K562 (cell line): ENCODE measurements around the gene SIGMAR1. TPM values are rescaled to one million over a fixed set of nuclear protein-coding genes. Genes with fewer than 3 reads are reported as not detected.

Experiments used
- ATAC-seq: fragments of 200-7000 bp; cut with Tn5 transposase; 3 replicates; pipeline ENCODE4 v1.9.1; 2020; ENCODE audit warnings: moderate library complexity
- BruUV-seq: library from RNA; stranded (reverse); fragments of 400-500 nt; replicated peaks from 2 replicates; lab custom pipeline; 2021; lab: Mats Ljungman, UMichigan
- CTCF ChIA-PET: fragments of 300-600 bp; formaldehyde crosslinking; extraction: SDS; loops from one replicate; lab custom pipeline; 2021; ENCODE audit warnings: low intra/inter-chr PET ratio; lab: Yijun Ruan, JAX
- POLR2A ChIA-PET: fragments of 300-600, 350-650 bp; sonication (Branson Sonifier 250); formaldehyde crosslinking; extraction: SDS; loops from one replicate; lab custom pipeline; 2021; ENCODE audit warnings: antibody characterized with exemption, inconsistent platforms; lab: Yijun Ruan, JAX
- DNase-seq, 4 experiments: peaks; one replicate each; pipeline versions ENCODE4 v3.0.0 to v3.0.0-alpha.2; 2011 to 2018; ENCODE audit warnings: low spot score in 3 of 4, mixed read lengths in 3 of 4; ENCODE audit errors: extremely low read depth in 1 of 4
- FAIRE-seq: peaks from 2 replicates; lab custom pipeline; 2011; peaks lifted over from hg19 to GRCh38; lab: Jason Lieb, UNC
- H2AFZ ChIP-seq: 2 replicates; pipeline ENCODE4 v1.6.0; 2011; ENCODE audit warnings: low read depth, low read length, control low read depth, inconsistent platforms
- H3K27ac ChIP-seq: fragments of 200-600 bp; 3 replicates; pipeline ENCODE4 v1.8.0; 2011; ENCODE audit warnings: low read depth, mild to moderate bottlenecking, control low read depth, inconsistent platforms, low read length, moderate library complexity, mixed read lengths; ENCODE audit errors: extremely low read depth
- H3K27me3 ChIP-seq, 2 experiments: fragments of 300-600 bp in 1 of 2; 2 replicates in 1 of 2; 3 replicates in 1 of 2; pipeline versions ENCODE4 v1.6.0 to v1.8.0; 2011; ENCODE audit warnings: inconsistent platforms in 2 of 2, low read length in 2 of 2, mild to moderate bottlenecking in 1 of 2, mixed read lengths in 1 of 2, moderate library complexity in 1 of 2; ENCODE audit not compliant: control insufficient read depth in 2 of 2, insufficient read depth in 2 of 2
- H3K36me3 ChIP-seq: fragments of 300-600 bp; 3 replicates; pipeline ENCODE4 v1.8.0; 2011; ENCODE audit warnings: mild to moderate bottlenecking, low read length, inconsistent platforms; ENCODE audit not compliant: control insufficient read depth, insufficient read depth
- H3K4me1 ChIP-seq, 2 experiments: fragments of 200-600 bp in 1 of 2; replicated peaks in 1 of 2; 2 replicates in 1 of 2; 3 replicates in 1 of 2; pipeline versions ENCODE4 v1.5.1 to v1.8.0; 2011; ENCODE audit warnings: inconsistent platforms in 2 of 2, low read length in 2 of 2, mild to moderate bottlenecking in 1 of 2, mixed read lengths in 1 of 2, moderate library complexity in 1 of 2; ENCODE audit not compliant: control insufficient read depth in 2 of 2, insufficient read depth in 2 of 2
- H3K4me2 ChIP-seq: 2 replicates; pipeline ENCODE4 v1.6.1; 2011; ENCODE audit warnings: low read length, control low read depth, inconsistent platforms, mixed read lengths; ENCODE audit not compliant: insufficient read depth
- H3K4me3 ChIP-seq: fragments of 200-600 bp; sonication (generic), shearing (Covaris generic); 2 replicates; pipeline ENCODE4 v1.5.1; 2016; ENCODE audit warnings: control low read depth, inconsistent platforms
- H3K79me2 ChIP-seq: fragments of 200-600 bp; 3 replicates; pipeline ENCODE4 v1.8.0; 2011; ENCODE audit warnings: low read length, inconsistent platforms; ENCODE audit not compliant: control insufficient read depth, insufficient read depth
- H3K9ac ChIP-seq, 2 experiments: 2 replicates each; pipeline versions ENCODE4 v1.6.0 to v1.6.1; 2011; ENCODE audit warnings: low read depth in 2 of 2, low read length in 2 of 2, control low read depth in 1 of 2, inconsistent platforms in 1 of 2, mild to moderate bottlenecking in 1 of 2, mixed read lengths in 1 of 2; ENCODE audit not compliant: insufficient read depth in 1 of 2
- H3K9me1 ChIP-seq: one replicate; pipeline ENCODE4 v1.6.0; 2011; ENCODE audit warnings: inconsistent platforms, mild to moderate bottlenecking, low read length, moderate library complexity; ENCODE audit not compliant: control insufficient read depth, insufficient read depth
- H3K9me3 ChIP-seq: replicated peaks from 2 replicates; pipeline ENCODE4 v1.5.1; 2011; ENCODE audit warnings: low read depth, low read length, inconsistent platforms; ENCODE audit not compliant: control insufficient read depth, insufficient read depth
- H4K20me1 ChIP-seq: replicated peaks from 2 replicates; pipeline ENCODE4 v1.6.1; 2011; ENCODE audit warnings: low read length, inconsistent platforms, mixed read lengths; ENCODE audit not compliant: control insufficient read depth, insufficient read depth
- BCL6 ChIP-seq: fragments of 250-450 bp; sonication (Bioruptor Pico); IDR thresholded peaks from 2 replicates; pipeline ENCODE4 v1.4.0; 2020
- BHLHE40 ChIP-seq: IDR thresholded peaks from 2 replicates; pipeline ENCODE4 v1.6.1; 2011; ENCODE audit warnings: low read length, improper control_type of control experiment
- CSDE1 ChIP-seq, 2 experiments: fragments of 450-650 bp; IDR thresholded peaks; 2 replicates each; pipeline ENCODE4 v1.6.1; 2016; ENCODE audit warnings: mild to moderate bottlenecking in 1 of 2
- HMG20B ChIP-seq: fragments of 250-450 bp; sonication (Bioruptor Pico); IDR thresholded peaks from 2 replicates; pipeline ENCODE4 v1.5.0; 2021; ENCODE audit warnings: mild to moderate bottlenecking
- MTA2 ChIP-seq: fragments of 450-650 bp; IDR thresholded peaks from 2 replicates; pipeline ENCODE4 v1.6.1; 2016; ENCODE audit warnings: low read depth
- NCOR1 ChIP-seq: fragments of 450-650 bp; IDR thresholded peaks from 2 replicates; pipeline ENCODE4 v1.6.1; 2016; ENCODE audit warnings: mild to moderate bottlenecking, moderate library complexity
- POLR3G ChIP-seq: IDR thresholded peaks from 2 replicates; pipeline ENCODE4 v1.6.1; 2011; ENCODE audit not compliant: insufficient read length, insufficient replicate concordance; ENCODE audit errors: extremely low read depth
- SETDB1 ChIP-seq: IDR thresholded peaks from one replicate; pipeline ENCODE4 v1.6.1; 2012; ENCODE audit warnings: low read length, control low read depth, inconsistent platforms
- TCF7 ChIP-seq: sonication (generic); IDR thresholded peaks from 2 replicates; pipeline ENCODE4 v1.6.1; 2016; ENCODE audit warnings: antibody characterized with exemption, borderline replicate concordance
- TGIF2 ChIP-seq: sonication (generic); formaldehyde crosslinking; IDR thresholded peaks from 2 replicates; pipeline ENCODE4 v1.8.1; 2022; ENCODE audit warnings: mild to moderate bottlenecking, missing genetic modification reagents, moderate library complexity
- ZNF133 ChIP-seq: fragments of 250-450 bp; sonication (Bioruptor Pico); IDR thresholded peaks from 2 replicates; pipeline ENCODE4 v1.4.0; 2020; ENCODE audit warnings: mild to moderate bottlenecking
- ZNF263 ChIP-seq: sonication (generic); formaldehyde crosslinking; IDR thresholded peaks from 2 replicates; pipeline ENCODE4 v1.8.0; 2022; ENCODE audit warnings: mild to moderate bottlenecking, missing genetic modification reagents, borderline replicate concordance
- WGBS: fragments of 100-300 bp; shearing (Covaris generic); methylation state at CpG from one replicate; pipeline ENCODE4 v1.1.6; 2016; ENCODE audit warnings: low coverage, mixed read lengths; ENCODE audit not compliant: insufficient coverage; ENCODE audit errors: missing lambda C conversion rate; 5-methylcytosine and 5-hydroxymethylcytosine counted together
- in situ Hi-C: fragments of 300-500 bp; cut with MboI; formaldehyde crosslinking; loops from 4 replicates; pipeline ENCODE4 v1.15.0; 2018; ENCODE audit warnings: inconsistent platforms, mixed read lengths
- intact Hi-C: fragments of 100-400 bp; cut with micrococcal nuclease; formaldehyde crosslinking; loops from 2 replicates; pipeline ENCODE4 v1.14.2; 2022
- polyA plus RNA-seq, 8 experiments: library from polyadenylated mRNA; depleted of rRNA in 4 of 8; stranded (reverse) in 5 of 8; unstranded in 3 of 8; fragments of >200 nt; fragmentation: Nextera tagmentation in 2 of 8; fragmentation: Illumina TruSeq in 1 of 8; extraction: Ambion mirVana in 2 of 8; extraction: Trizol in 1 of 8; gene quantifications; 2 replicates each; pipeline versions ENCODE4 v1.2.1 to v1.2.3, GENCODE V29; 2011 to 2014; ENCODE audit warnings: inconsistent platforms in 1 of 8, missing spikeins in 1 of 8
- total RNA-seq, 7 experiments: library from RNA; depleted of rRNA in 6 of 7; stranded (reverse); fragments of >200 nt in 6 of 7; fragmentation: Illumina TruSeq in 2 of 7; extraction: Trizol in 2 of 7; gene quantifications; 2 replicates each; pipeline versions ENCODE4 v1.2.1 to v1.2.3, GENCODE V29; 2011 to 2021; ENCODE audit warnings: low replicate concordance in 1 of 7

The SIGMAR1 gene
- total and polyA plus RNA-seq, 9 of the 15 experiments (the other 6 are each of a cell fraction or from before 2014, with no cell fraction given), result 6.9 to 80.0 (median 35.2) TPM

DNA sequence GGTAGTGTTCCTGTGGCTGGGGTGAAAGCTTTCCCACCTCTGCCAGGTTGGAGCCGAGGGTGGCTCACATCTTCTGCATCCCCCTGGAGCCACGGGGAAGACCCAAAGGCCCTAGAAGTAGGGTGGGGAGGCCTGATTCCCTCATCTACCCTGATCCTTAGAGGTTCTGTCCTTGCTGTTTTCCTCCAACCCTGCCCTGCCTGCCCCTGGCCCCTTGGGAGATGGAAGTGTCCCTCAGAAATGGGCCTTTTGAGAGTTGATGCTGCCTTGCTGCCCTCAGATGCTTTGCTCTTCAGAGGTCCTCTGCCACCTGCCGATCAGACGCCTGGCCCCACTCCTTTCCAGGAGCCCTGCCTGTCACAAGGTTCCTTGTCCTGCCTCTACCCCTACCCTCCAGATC is 47.2 kb upstream of the SIGMAR1 start:
- H3K36me3 ChIP-seq, result no peaks in the 10 kb centered on the region
- no peak for FAIRE-seq
- no peak overlapping the region for H3K4me2 ChIP-seq
- in situ Hi-C loops, result no loop called here
- TF ChIP-seq CSDE1 (IDR thresholded peaks at IDR 0.05) (no peak), POLR3G (no peak), SETDB1 (no peak), TCF7 (no peak), NCOR1 (no peak), BCL6 (CRISPR knock-in tag) (no peak), HMG20B (CRISPR knock-in tag) (no peak), ZNF133 (no peak), BHLHE40 (no peak), TGIF2 (CRISPR knock-in tag) (no peak), ZNF263 (CRISPR knock-in tag) (no peak), MTA2 (no peak)
- TF ChIP-seq, all 486 proteins: peak for 0
- no peaks in the 10 kb centered on the region for H3K9me1 ChIP-seq
- POLR2A ChIA-PET, result no interaction called here
- BruUV-seq, result no TSS peak
- no peak overlapping the region for H3K4me3 ChIP-seq
- H3K4me1 ChIP-seq, result no peaks in the 10 kb centered on the region
- CTCF ChIA-PET, result no interaction called here
- no peaks in the 10 kb centered on the region for H3K79me2 ChIP-seq
- WGBS, result 11% methylated on average over 2 of the region's 4 CpGs
- no peaks in the 10 kb centered on the region for H4K20me1 ChIP-seq
- no peak for DNase-seq
- intact Hi-C loops, result no loop called here
- no peak overlapping the region for H3K9ac ChIP-seq
- ATAC-seq, result no peak
- no peak overlapping the region for H2AFZ ChIP-seq
- H3K9me3 ChIP-seq, result no peaks in the 10 kb centered on the region
- no peaks in the 10 kb centered on the region for H3K27me3 ChIP-seq
- H3K27ac ChIP-seq, result no peak overlapping the region
